HUES64 (cell line): ENCODE results near the gene IP6K3.

Experiments
- H3K27ac ChIP-seq: 2 replicates; pipeline ENCODE4 v1.7.0; 2013; ENCODE audit warnings: low read depth, low read length, inconsistent platforms
- H3K27me3 ChIP-seq: 2 replicates; pipeline ENCODE4 v1.6.1; 2013; ENCODE audit warnings: mild to moderate bottlenecking, low read length; ENCODE audit not compliant: insufficient read depth
- H3K36me3 ChIP-seq: 2 replicates; pipeline ENCODE4 v1.6.1; 2013; ENCODE audit warnings: mild to moderate bottlenecking, low read length; ENCODE audit not compliant: insufficient read depth
- H3K4me1 ChIP-seq: 2 replicates; pipeline ENCODE4 v1.6.1; 2013; ENCODE audit warnings: mild to moderate bottlenecking, low read length, moderate library complexity; ENCODE audit not compliant: insufficient read depth
- H3K4me3 ChIP-seq: 2 replicates; pipeline ENCODE4 v1.5.1; 2013; ENCODE audit warnings: mild to moderate bottlenecking, low read length, moderate library complexity
- H3K9ac ChIP-seq: 2 replicates; pipeline ENCODE4 v1.6.1; 2013; ENCODE audit warnings: mild to moderate bottlenecking, low read depth, low read length
- H3K9me3 ChIP-seq: 2 replicates; pipeline ENCODE4 v1.6.1; 2013; ENCODE audit warnings: low read depth, low read length; ENCODE audit not compliant: insufficient read depth
- WGBS: fragments of 150-250, 120-280 bp; methylation state at CpG from one replicate; pipeline ENCODE4 v1.1.7; 2013; ENCODE audit warnings: missing lambda C conversion rate; 5-methylcytosine and 5-hydroxymethylcytosine counted together

The IP6K3 gene

DNA sequence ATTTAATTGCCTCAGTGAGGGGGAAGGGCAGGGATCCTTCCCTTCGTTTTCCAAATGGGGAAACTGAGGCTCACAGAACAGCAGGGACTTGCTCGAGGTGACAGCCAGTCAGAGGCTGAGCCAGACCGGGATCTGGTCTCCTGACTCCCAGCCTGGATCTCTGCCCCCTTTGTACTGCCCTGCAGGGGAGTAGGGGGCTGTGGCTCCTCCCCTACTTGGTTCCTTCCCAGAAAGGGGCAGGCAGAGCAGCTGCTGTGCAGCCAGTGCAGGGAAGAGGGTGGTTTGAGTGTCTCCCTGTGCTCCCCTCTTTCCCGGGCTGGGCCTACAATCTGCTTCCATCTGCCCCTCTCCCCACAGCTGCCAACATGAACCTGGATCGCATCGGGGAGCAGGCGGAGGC lies 72.9 kb downstream of the IP6K3 start:
- Histone ChIP-seq H3K4me3 (no peak overlapping the region), H3K27me3 (no peaks in the 10 kb centered on the region), H3K36me3 (peaks cover 57% of the 10 kb centered on the region), H3K4me1 (no peaks in the 10 kb centered on the region), H3K9ac (no peak overlapping the region), H3K27ac (0 out of 2 replicates have a peak overlapping the region, but pooled peaks have one; percentile 29), H3K9me3 (no peaks in the 10 kb centered on the region)
- WGBS, result 82% methylated on average over 7 of the region's 7 CpGs

DNA sequence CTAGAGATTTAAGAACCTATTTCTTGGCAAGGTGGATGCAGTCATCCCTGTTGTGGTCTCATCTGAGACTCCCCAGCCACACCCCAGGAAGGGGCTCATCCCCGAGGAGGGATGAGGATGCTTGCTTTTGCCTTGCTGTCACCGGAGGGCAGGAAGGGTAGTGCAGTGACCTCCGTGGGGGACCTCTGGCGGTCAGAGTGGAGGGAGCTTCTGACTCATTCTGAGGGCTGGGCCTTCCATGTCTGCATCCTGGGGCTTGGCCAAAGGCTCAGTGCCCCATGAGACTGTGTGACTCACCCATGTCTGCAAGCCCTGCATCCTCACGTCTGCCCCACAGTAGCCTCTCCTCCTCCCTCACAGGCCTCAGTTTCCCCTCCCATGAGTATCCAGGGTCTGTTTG lies 73.9 kb downstream of the IP6K3 start:
- WGBS, result 44% methylated on average over 5 of the region's 5 CpGs
- H3K27ac ChIP-seq, result no peak overlapping the region
- no peaks in the 10 kb centered on the region for H3K27me3 ChIP-seq
- H3K4me3 ChIP-seq, result no peak overlapping the region
- no peak overlapping the region for H3K9ac ChIP-seq
- no peaks in the 10 kb centered on the region for H3K9me3 ChIP-seq
- H3K4me1 ChIP-seq, result no peaks in the 10 kb centered on the region
- H3K36me3 ChIP-seq, result peaks cover 62% of the 10 kb centered on the region

DNA sequence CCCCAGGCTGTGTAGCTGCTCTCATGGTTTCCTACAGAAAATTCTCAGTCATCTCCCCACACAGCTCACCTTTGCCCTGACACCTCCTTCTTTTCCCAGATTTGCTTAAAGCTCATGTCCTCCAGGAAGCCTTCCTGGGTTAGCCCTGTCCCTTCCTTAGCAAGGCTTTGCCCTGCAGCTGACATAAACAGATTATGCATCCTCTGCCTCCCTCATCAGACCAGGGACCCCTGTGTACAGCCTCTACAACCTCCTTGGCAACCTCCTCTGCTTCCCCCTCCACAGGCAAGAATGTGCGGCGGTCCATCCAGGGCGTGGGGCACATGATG lies 75.0 kb downstream of the IP6K3 start:
- no peak overlapping the region for H3K4me3 ChIP-seq
- no peaks in the 10 kb centered on the region for H3K4me1 ChIP-seq
- WGBS, result 95% methylated on average over 3 of the region's 3 CpGs
- H3K9me3 ChIP-seq, result no peaks in the 10 kb centered on the region
- no peak overlapping the region for H3K27ac ChIP-seq
- peaks cover 62% of the 10 kb centered on the region for H3K36me3 ChIP-seq
- no peak overlapping the region for H3K9ac ChIP-seq
- no peaks in the 10 kb centered on the region for H3K27me3 ChIP-seq
